Type B pancreatic cell (in vitro differentiated cells): Measurements from ENCODE around the gene AHDC1. TPM values are rescaled to one million over a fixed set of nuclear protein-coding genes. Genes with fewer than 3 reads are reported as not detected.

Source experiments
- DNase-seq: peaks from one replicate; pipeline ENCODE4 v3.0.0; 2021; ENCODE audit warnings: mixed read lengths; ENCODE audit not compliant: unreplicated experiment; ENCODE audit errors: extremely low spot score
- H3K27ac Mint-ChIP-seq: 2 replicates; pipeline ENCODE4 v1.8.0; 2021; ENCODE audit warnings: mild to moderate bottlenecking, mixed read lengths
- H3K27me3 Mint-ChIP-seq: 2 replicates; pipeline ENCODE4 v1.8.0; 2021; ENCODE audit warnings: mixed read lengths
- H3K36me3 Mint-ChIP-seq: 2 replicates; pipeline ENCODE4 v1.8.0; 2021; ENCODE audit warnings: mixed read lengths
- H3K4me1 Mint-ChIP-seq: one replicate; pipeline ENCODE4 v1.8.0; 2021; ENCODE audit warnings: mixed read lengths; ENCODE audit not compliant: unreplicated experiment
- H3K4me3 Mint-ChIP-seq: 2 replicates; pipeline ENCODE4 v1.8.0; 2021; ENCODE audit warnings: mild to moderate bottlenecking, mixed read lengths
- H3K9me3 Mint-ChIP-seq: 2 replicates; pipeline ENCODE4 v1.8.0; 2021; ENCODE audit warnings: mixed read lengths
- CTCF ChIP-seq: fragments of 200-600 bp; sonication (generic); conservative IDR thresholded peaks from 2 replicates; pipeline ENCODE4 v1.5.0; 2021; ENCODE audit warnings: antibody characterized with exemption, mild to moderate bottlenecking
- total RNA-seq: library from RNA; stranded (reverse); gene quantifications from 2 replicates; pipeline ENCODE4 v1.2.1, GENCODE V29; 2021; ENCODE audit warnings: low replicate concordance

AHDC1 gene
- total RNA-seq, 1 donor from 2014 or later, result 61.0 TPM

- H3K4me3 Mint-ChIP-seq, result no peak overlapping the region
- peaks cover 11% of the 10 kb centered on the region for H3K4me1 Mint-ChIP-seq
- DNase-seq, result no peak
- H3K27me3 Mint-ChIP-seq, result no peaks in the 10 kb centered on the region
- H3K9me3 Mint-ChIP-seq, result no peaks in the 10 kb centered on the region
- no peak for TF ChIP-seq CTCF
- peaks cover 2% of the 10 kb centered on the region for H3K36me3 Mint-ChIP-seq
- H3K27ac Mint-ChIP-seq, result no peak overlapping the region
These were observed 54.9 kb downstream of the AHDC1 start for GRCh38 chr1:27548858-27549719.

- no peak overlapping the region for H3K4me3 Mint-ChIP-seq
- no peaks in the 10 kb centered on the region for H3K27me3 Mint-ChIP-seq
- no peaks in the 10 kb centered on the region for H3K36me3 Mint-ChIP-seq
- peaks cover 13% of the 10 kb centered on the region for H3K4me1 Mint-ChIP-seq
- H3K9me3 Mint-ChIP-seq, result no peaks in the 10 kb centered on the region
- no peak overlapping the region for H3K27ac Mint-ChIP-seq
- TF ChIP-seq CTCF, result no peak
- no peak for DNase-seq
These were observed 55.6 kb downstream of the AHDC1 start for GRCh38 chr1:27548136-27548853.

GRCh38 chr1:27547220-27548116 is 56.5 kb downstream of the AHDC1 start:
- no peaks in the 10 kb centered on the region for H3K27me3 Mint-ChIP-seq
- no peak for DNase-seq
- H3K4me3 Mint-ChIP-seq, result no peak overlapping the region
- H3K9me3 Mint-ChIP-seq, result no peaks in the 10 kb centered on the region
- H3K4me1 Mint-ChIP-seq, result peaks cover 19% of the 10 kb centered on the region
- H3K27ac Mint-ChIP-seq, result peak overlapping the region; percentile 21
- TF ChIP-seq CTCF, result peak; percentile 36
- peaks cover 3% of the 10 kb centered on the region for H3K36me3 Mint-ChIP-seq

GRCh38 chr1:27545876-27546275 is 58.1 kb downstream of the AHDC1 start:
- Mint-ChIP-seq H3K27ac (no peak overlapping the region), H3K4me1 (peaks cover 21% of the 10 kb centered on the region), H3K36me3 (peaks cover 4% of the 10 kb centered on the region), H3K4me3 (no peak overlapping the region), H3K9me3 (no peaks in the 10 kb centered on the region), H3K27me3 (no peaks in the 10 kb centered on the region)
- DNase-seq, result no peak
- TF ChIP-seq CTCF, result no peak

GRCh38 chr1:27545271-27545670 is 58.7 kb downstream of the AHDC1 start:
- H3K4me1 Mint-ChIP-seq, result peaks cover 27% of the 10 kb centered on the region
- TF ChIP-seq CTCF, result no peak
- H3K4me3 Mint-ChIP-seq, result no peak overlapping the region
- DNase-seq, result no peak
- H3K9me3 Mint-ChIP-seq, result no peaks in the 10 kb centered on the region
- peaks cover 6% of the 10 kb centered on the region for H3K36me3 Mint-ChIP-seq
- no peaks in the 10 kb centered on the region for H3K27me3 Mint-ChIP-seq
- peak overlapping the region; percentile 84 for H3K27ac Mint-ChIP-seq
